AG09319 (cell line): Measurements from ENCODE around the gene CCDC142.
A peak's percentile ranks its signal among the peaks of the same experiment; 100 is the strongest.
"Not testable (repeated sequence)": the region's sequence is repeated elsewhere in the genome, so short reads cannot be mapped to it uniquely, and the experiment has no call there.

ENCODE experiments used
- DNase-seq: peaks from one replicate; pipeline ENCODE4 v3.0.0-alpha.2; 2010; ENCODE audit warnings: low read depth; ENCODE audit errors: extremely low read depth
- TF ChIP-seq, protein P1 (sequence below): IDR thresholded peaks from 2 replicates; pipeline ENCODE4 v1.5.1; 2011; ENCODE audit warnings: low read depth, mild to moderate bottlenecking, inconsistent platforms, low read length, moderate library complexity

Gene CCDC142

DNA sequence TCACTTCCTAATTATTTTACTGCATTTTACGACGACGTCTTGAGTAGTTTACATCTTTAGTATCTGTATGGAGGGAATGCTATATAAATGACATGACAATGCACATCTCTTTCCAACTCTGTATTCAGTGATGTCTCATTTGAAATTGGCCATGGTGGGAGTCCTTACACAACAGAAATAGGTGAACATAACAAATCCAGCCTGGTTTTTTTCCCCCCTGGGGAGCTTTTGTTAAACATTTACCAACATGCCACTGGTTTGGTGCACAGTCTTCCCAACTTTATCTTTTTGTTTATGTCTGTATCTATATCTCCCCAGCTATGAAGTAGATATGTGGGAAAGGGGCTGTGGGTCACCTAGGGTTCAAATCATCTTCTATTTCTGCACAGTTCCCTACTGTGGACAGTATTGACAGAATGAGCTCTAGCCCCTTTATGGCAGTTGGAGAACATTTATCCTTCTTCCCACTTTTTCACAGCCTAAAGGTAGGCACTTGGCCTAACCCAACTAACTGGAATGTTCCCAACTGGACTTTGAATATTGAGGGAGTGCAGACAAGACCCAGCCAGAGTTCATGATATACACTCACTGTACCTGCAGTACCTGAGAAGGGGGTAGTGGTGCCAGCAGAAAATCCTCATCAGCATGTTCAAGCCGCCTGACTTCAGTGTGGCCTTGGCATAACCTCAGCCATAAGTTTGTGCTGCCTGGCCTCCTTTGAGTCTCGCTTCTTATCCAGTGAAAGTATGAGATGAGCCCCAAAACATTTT, 35.4 kb downstream of the CCDC142 start:
- no peak for DNase-seq
- TF ChIP-seq, protein P1, sequence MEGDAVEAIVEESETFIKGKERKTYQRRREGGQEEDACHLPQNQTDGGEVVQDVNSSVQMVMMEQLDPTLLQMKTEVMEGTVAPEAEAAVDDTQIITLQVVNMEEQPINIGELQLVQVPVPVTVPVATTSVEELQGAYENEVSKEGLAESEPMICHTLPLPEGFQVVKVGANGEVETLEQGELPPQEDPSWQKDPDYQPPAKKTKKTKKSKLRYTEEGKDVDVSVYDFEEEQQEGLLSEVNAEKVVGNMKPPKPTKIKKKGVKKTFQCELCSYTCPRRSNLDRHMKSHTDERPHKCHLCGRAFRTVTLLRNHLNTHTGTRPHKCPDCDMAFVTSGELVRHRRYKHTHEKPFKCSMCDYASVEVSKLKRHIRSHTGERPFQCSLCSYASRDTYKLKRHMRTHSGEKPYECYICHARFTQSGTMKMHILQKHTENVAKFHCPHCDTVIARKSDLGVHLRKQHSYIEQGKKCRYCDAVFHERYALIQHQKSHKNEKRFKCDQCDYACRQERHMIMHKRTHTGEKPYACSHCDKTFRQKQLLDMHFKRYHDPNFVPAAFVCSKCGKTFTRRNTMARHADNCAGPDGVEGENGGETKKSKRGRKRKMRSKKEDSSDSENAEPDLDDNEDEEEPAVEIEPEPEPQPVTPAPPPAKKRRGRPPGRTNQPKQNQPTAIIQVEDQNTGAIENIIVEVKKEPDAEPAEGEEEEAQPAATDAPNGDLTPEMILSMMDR: no peak

DNA sequence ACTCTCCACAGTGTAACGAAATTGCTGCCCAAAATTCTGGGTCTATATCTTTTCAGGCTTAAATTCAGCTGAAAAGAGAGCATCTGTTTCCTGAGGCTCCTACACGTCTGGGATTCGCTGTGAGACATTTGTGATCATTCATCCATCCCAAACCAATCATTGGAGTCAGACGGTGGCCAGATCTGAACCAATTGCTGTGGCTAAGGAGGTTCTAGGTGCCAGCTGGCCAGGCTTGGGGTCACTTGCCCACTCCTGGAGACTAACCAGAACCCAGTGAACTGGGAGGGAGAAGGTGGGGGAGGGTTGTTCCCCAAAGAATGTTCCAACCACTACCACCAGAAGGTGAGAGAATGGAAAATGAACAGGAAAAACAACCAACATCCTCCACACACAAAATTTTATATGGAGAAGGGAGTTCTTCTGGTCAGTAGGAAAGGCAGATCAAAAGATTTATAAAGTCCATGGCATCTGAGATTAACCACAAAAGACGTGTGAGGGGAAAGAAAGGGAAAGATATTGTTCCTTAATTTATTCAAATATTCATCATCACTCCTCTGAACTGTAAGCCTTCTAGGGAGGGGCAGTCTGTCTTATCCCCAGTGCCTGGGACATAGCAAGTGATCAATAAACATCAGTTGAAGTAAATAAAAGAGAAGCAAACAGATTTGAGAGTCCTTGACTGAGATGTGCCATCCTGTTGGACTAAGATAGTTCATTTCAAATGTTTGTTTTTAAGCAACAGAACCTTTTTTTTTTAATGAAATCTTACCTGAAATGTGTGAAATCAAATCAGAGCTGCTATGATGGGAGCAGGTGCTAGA, 38.1 kb downstream of the CCDC142 start:
- TF ChIP-seq, protein P1: no peak
- DNase-seq: no peak

DNA sequence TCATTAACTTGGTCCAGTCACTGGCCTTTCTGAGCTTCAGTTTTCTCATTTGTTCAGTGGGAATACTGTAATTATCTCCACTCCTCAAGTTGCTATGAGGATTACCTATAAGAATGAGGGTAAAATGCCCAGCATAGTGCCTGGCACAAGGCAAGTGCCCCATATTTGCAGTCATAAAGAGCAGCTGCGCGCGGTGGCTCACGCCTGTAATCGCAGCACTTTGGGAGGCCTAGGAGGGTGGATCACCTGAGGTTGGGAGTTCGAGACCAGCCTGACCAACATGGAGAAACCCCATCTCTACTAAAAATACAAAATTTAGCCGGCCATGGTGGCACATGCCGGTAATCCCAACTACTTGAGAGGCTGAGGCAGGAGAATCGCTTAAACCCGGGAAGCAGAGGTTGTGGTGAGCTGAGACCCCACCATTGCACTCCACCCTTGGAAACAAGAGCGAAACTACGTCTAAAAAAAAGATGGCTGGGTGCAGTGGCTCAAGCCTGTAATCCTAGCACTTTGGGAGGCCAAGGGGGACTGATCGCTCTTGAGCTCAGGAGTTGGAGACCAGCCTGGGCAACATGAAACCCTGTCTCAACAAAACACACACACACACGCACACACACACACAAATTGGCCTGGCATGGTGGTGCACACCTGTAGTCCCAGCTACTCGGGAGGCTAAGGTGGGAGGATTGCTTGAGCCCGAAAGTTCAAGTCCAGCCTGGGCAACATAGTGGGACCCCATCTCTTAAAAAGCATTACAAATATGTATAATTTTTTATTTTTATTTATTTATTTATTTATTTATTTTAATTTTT, 40.1 kb downstream of the CCDC142 start:
- DNase-seq: not testable (repeated sequence)

DNA sequence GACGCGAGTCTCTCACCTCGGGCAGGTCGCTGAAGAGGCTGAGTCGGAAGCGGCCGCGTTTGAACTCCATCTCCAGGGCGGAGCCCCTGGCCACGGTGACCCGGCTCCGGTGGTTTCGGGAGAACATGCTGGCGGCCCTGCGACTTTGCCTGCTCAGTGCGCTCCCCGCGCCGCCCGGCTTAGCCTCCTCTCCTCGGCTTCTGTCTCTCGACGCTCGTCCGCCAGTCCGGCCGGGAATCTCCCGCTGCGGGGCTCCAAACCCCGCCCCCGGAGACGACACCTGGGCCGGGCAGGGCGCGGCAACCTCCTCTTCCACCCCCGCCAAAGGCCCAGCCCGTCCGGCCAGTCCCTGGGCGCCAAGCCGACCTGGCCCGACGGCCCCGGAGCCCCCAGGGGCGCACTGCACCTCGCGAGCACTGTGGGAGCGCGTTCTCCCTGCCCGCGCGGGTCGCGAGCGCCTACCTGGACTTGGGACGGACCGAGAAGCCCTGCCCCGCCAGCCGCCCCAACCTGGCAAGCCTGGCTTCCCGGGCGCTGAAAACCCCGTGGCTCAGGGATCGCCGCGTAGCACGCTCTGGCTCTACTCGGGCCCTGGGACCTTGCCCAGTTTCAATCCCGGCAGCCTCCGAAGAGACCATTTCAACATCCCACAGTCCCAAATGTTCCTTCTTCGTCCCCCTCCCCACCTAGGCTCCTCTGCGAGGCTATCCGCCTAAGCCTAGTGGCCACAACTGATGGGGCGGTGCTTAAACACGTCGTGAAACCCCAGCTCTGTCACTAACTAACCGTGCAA, 40.9 kb downstream of the CCDC142 start, which contains the start of gene RTKN:
Gene RTKN (minus strand): TSS at position 248 of the 793 bp plus-strand sequence. CDS start 121 bp downstream, at position 127.
- no peak for DNase-seq
- TF ChIP-seq, protein P1: no peak

DNA sequence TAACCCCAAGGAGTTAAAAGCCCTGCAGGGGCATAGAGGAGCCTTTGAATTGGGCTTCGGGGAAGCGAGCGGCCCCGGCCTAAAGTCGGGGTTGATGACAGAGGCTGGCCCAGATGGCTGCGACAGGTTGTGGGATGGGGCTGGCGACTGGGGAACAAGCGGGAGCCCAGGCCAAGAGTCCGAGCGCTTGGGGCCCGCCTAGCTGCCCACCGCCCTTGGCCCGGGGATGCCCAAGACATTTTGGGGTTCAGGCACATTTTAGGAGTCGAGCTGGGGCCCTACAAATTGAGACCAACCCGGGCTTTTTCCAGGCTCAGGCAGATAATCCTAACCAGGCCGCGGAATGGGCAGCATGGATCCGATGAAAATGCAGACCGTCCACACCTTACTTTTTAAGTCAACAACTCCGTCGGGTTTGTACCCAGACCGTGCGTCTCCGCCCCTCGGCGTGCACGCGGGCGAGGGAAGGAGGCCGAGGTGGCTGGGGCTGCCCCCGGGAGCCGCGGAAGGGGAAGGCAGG, 41.6 kb downstream of the CCDC142 start:
- TF ChIP-seq, protein P1: no peak
- no peak for DNase-seq

DNA sequence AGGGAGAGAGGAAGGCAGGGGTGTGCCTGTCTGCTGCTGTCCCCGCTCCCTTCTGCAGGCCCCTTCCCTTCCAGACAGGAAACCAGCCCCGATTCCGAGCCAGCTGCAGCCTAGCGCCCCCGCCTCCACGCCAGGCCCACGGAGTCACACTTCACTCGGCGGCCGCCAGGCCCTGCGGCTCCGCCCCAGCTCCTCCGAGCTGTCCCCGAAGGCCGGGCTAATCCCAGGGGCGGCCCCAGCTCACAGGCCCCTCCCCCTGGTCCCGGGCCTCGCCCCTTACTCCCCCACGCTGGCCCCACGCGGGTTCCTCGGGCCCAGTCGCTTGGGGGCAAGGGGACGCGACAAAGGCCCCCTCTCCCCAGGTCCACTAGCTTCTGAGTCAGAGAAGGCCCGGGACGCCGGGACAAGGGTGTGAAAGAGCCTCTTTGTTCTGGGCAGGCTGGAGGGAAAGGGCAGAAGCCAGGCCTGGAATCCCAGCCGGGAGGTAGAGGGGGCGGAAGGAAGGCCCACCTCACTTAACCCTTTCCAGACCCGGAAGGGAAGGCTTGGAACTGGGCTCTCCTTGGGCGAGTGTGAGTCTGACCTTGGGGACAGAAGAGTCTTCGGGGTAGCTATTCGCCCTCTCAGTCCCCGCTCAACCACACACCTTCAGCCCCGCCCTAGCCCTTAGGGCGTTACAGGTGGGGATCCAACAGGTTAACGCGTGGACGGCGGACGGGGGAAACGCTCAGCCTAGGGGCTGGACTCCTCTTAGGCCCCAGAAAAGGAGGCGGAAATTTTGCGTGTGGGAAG, 42.2 kb downstream of the CCDC142 start:
- no peak for DNase-seq
- TF ChIP-seq, protein P1: peak; percentile 13
